Mucosa of rectum (tissue), 2 donors: ENCODE data around the gene MAPKAP1.

Experiments
- H3K27ac ChIP-seq, 2 donors: one replicate each; pipeline ENCODE4 v1.7.0; 2013; ENCODE audit warnings: inconsistent platforms in 2 of 2, low read depth in 2 of 2, low read length in 2 of 2
- H3K27me3 ChIP-seq, 2 donors: one replicate each; pipeline ENCODE4 v1.7.0; 2013; ENCODE audit warnings: low read length in 2 of 2; ENCODE audit not compliant: control insufficient read depth in 2 of 2, insufficient read depth in 2 of 2
- H3K36me3 ChIP-seq, 2 donors: one replicate each; pipeline ENCODE4 v1.7.0; 2013; ENCODE audit warnings: low read length in 2 of 2; ENCODE audit not compliant: control insufficient read depth in 2 of 2, insufficient read depth in 2 of 2
- H3K4me1 ChIP-seq, 2 donors: one replicate each; pipeline ENCODE4 v1.7.0; 2013; ENCODE audit warnings: low read length in 2 of 2, mild to moderate bottlenecking in 1 of 2; ENCODE audit not compliant: control insufficient read depth in 2 of 2, insufficient read depth in 2 of 2
- H3K4me3 ChIP-seq, 2 donors: one replicate each; pipeline ENCODE4 v1.7.0; 2013; ENCODE audit warnings: low read length in 2 of 2
- H3K9ac ChIP-seq, 2 donors: one replicate each; pipeline ENCODE4 v1.7.0; 2013; ENCODE audit warnings: low read length in 2 of 2, low read depth in 1 of 2, mild to moderate bottlenecking in 1 of 2
- H3K9me3 ChIP-seq, 2 donors: one replicate each; pipeline ENCODE4 v1.7.0; 2013; ENCODE audit warnings: low read length in 2 of 2; ENCODE audit not compliant: control insufficient read depth in 2 of 2
- donor health status: healthy.
- donor health status: Normal muscosa, but diverticular disease.

MAPKAP1 gene

DNA sequence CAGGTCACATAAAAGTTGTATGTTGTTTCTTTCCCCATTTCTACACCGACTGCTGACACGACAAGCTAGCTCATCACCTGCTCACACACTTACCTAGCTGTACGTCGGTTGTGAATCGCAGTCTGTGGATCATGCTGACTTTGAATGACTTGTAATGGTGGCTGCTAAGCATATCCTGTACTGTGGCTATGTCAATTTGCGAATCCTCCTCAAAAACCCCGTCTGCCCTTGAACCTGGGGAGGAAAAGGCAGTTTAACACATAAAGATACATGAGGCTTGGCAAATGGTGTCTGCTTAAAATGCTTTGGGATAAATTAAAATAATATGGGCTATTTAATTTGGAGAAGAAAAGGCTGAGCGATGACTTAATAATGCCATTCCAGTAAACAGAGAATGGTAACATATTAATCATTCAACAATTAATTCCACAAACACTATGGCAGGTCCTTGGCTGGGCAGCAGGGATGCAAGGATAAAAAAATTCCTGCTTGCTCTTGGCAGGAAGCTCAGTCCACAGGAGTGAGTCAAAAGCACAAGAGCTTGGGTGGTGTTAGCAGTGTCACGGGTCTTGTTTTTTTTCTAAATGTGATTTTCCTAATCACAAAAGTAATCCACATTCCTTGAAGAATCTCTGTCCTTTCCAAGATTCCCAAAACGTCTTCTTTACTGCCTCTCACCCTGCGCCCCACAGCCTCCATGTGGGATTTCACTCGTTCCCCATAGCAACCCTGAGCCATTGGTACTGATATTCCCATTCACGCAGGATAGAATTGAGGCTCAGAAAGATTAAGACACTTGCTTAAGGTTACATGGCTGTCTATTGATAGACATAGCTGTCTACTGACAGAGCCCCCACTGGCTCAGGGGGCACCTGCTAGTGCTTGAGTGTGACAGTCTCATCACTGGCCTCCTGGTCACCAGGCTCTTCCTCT, 222.4 kb downstream of the MAPKAP1 start:
- H3K9me3 ChIP-seq, result no peaks in the 10 kb centered on the region
- peaks cover 0 to 7% of the 10 kb centered on the region in 2 donors for H3K4me1 ChIP-seq
- H3K36me3 ChIP-seq, result peaks cover 5 to 8% of the 10 kb centered on the region in 2 donors
- H3K27me3 ChIP-seq, result no peaks in the 10 kb centered on the region
- no peak overlapping the region for H3K4me3 ChIP-seq
- H3K27ac ChIP-seq, result peak overlapping the region; percentile 20 to 36
- no peak overlapping the region for H3K9ac ChIP-seq

DNA sequence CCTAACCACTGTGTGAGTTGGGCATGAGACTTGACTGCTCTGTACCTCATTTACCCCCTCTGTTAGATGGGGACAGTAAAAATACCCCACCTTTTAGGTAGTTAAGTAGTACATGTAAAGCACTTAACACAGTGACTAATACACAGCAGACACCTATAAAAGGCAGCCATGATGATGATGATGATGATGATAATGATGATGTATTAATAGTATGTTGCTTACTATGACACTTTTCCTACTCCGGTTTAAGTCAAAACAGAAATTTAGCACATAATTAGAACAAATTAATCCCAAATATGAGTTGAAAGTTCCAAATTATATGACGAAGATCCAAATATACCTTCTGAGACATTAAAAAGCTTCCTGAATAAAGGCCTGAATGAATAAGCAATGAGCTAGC, 223.3 kb downstream of the MAPKAP1 start:
- no peak overlapping the region for H3K4me3 ChIP-seq
- H3K36me3 ChIP-seq, result peaks cover 6 to 8% of the 10 kb centered on the region in 2 donors
- H3K27me3 ChIP-seq, result no peaks in the 10 kb centered on the region
- H3K9ac ChIP-seq, result no peak overlapping the region
- no peaks in the 10 kb centered on the region for H3K9me3 ChIP-seq
- H3K4me1 ChIP-seq, result peaks cover 0 to 7% of the 10 kb centered on the region in 2 donors
- no peak overlapping the region for H3K27ac ChIP-seq

DNA sequence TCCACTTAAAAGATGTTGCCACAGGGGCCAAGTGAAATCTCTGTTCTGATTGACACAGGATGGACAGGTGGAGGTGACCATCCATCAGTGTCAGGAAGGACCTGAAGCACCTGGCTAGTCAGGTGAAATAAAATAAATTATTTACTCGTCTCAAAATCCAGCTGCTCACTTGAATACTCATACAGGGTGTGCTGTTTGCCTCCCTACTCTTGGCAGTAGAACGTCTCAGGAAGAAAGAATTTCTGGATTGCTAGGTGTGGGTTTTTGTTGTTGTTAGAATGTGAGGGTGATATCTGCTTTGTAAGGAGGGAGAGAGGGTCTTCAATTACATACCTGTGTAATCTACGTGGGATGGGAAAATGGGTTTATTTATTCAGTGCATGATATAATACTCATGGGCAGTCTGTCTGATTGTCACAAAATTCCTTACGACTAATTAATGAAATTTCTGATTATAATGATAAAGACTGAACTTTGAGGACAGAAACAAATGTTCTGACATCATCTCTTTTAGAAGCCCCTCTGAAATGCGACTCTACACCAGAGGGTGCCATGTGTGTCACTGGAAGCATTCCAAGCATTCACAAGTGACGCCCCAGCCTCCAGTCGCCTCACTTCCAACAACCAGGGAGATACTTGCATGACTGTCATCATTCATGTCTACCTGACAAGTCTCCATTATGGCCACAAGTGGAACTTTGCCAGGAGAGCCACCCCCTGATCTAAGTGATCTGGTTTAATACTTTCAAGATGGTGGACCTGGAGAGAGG, 227.0 kb downstream of the MAPKAP1 start:
- no peak overlapping the region for H3K4me3 ChIP-seq
- no peaks in the 10 kb centered on the region for H3K9me3 ChIP-seq
- peaks cover 6 to 8% of the 10 kb centered on the region in 2 donors for H3K36me3 ChIP-seq
- H3K27ac ChIP-seq, result no peak overlapping the region
- no peak overlapping the region for H3K9ac ChIP-seq
- no peaks in the 10 kb centered on the region for H3K27me3 ChIP-seq
- H3K4me1 ChIP-seq, result no peaks in the 10 kb centered on the region

DNA sequence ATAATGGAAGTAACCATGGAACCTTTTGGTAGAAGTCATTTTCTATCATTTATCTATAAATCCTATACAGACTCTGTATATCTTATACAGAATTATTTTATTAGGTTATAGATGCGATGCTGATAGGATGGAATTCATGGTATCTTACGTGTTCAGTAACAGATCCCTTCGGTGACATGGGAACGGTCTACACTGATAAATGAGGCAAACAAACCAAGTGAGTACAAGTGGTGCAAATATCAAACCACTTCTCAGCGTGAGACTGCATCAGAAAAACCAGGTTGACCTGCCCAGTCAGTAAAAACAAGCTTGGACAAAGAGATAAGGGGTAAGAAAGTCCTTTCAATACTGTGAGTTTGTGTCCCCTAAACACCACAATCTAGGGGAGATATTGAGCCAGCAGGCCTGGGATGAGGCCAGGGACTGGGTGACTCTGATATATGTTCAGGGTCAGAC, 229.9 kb downstream of the MAPKAP1 start:
- Histone ChIP-seq H3K27me3 (no peaks in the 10 kb centered on the region), H3K9ac (no peak overlapping the region), H3K27ac (no peak overlapping the region), H3K4me1 (no peaks in the 10 kb centered on the region), H3K9me3 (no peaks in the 10 kb centered on the region), H3K4me3 (no peak overlapping the region), H3K36me3 (peaks cover 3 to 6% of the 10 kb centered on the region in 2 donors)

DNA sequence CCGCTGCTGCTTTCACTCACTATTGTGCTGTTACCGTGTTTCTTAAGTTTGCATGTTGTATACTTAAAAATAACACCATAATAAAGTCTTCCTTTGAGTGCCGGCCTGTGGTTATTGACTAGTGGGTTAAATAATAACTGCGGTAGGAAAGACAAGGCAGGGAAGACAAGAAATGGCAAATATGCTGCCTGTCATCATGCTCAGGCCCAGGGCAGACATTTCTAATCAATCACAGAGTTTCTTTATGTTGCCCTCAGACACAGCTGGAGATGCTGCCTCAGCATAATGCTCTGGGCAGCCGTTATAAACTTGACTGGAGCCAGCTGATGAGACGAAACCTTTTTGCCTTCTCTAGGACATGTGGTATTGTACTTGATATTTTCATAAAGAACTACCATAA, 230.4 kb downstream of the MAPKAP1 start:
- Histone ChIP-seq H3K9me3 (no peaks in the 10 kb centered on the region), H3K36me3 (peaks cover 4 to 6% of the 10 kb centered on the region in 2 donors), H3K27ac (no peak overlapping the region), H3K4me1 (no peaks in the 10 kb centered on the region), H3K27me3 (no peaks in the 10 kb centered on the region), H3K4me3 (no peak overlapping the region), H3K9ac (no peak overlapping the region)

GRCh38 chr9:125475385-125475784, 231.6 kb downstream of the MAPKAP1 start:
- H3K4me3 ChIP-seq, result no peak overlapping the region
- peaks cover 6 to 8% of the 10 kb centered on the region in 2 donors for H3K36me3 ChIP-seq
- H3K27me3 ChIP-seq, result no peaks in the 10 kb centered on the region
- no peaks in the 10 kb centered on the region for H3K9me3 ChIP-seq
- H3K4me1 ChIP-seq, result no peaks in the 10 kb centered on the region
- no peak overlapping the region for H3K27ac ChIP-seq
- no peak overlapping the region for H3K9ac ChIP-seq

DNA sequence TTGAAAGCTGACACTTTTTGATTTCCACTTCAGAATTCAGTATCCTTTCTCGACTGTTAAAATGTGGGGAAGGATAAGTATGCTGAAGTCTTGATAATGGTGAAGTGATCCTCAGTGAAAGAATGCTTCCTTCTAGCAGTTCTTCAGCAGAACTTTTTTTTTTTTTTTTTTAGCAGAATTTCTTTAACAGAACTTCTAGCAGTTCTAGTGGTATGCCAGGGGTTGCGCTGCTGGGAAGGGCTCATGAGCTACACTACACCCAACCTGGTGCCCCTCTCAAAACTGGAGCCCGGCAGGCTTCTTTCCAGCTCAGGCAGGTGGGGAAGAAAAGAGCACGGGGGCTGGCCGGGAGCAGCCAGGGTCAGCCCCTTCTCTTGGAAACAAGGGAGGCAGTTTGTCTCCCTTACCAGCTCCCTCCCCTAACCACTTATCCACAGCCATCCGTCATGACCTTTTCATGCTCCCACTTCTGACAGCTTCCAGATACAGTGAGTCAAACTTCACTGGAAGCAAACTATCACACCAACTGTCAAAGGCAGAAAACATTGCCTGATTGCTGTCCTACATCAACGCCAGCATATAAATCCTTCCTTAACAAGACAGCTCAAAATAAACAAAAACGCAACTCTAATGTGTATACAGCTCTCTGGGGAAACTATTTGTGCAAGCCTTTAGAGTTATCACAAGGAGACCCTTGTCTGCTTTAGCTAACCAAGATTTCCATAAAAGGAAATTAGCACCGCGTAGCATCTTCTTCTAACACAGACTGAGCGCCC, 233.9 kb downstream of the MAPKAP1 start:
- Histone ChIP-seq H3K9ac (no peak overlapping the region), H3K9me3 (no peaks in the 10 kb centered on the region), H3K4me1 (no peaks in the 10 kb centered on the region), H3K36me3 (peaks cover 0 to 5% of the 10 kb centered on the region in 2 donors), H3K4me3 (no peak overlapping the region), H3K27me3 (no peaks in the 10 kb centered on the region), H3K27ac (peak overlapping the region; percentile 25 to 32)

DNA sequence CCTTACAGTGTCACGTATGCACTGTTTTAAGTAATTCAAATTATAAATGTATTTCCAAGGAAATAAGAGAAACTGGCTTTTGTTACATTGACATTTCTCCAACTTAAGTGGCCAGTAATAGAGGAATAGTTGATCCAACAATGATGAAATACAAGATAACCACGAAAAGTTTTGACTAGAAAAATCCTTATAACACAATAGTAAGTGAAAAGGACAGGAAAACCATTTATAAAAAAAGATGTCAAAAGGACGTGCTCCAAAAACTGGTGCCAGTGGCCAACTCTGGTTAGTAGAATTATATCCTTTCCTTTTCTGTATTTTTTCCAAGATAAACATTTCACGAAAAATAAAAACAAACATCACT, 234.5 kb downstream of the MAPKAP1 start:
- H3K27me3 ChIP-seq, result no peaks in the 10 kb centered on the region
- H3K27ac ChIP-seq, result no peak overlapping the region
- no peak overlapping the region for H3K9ac ChIP-seq
- H3K4me1 ChIP-seq, result no peaks in the 10 kb centered on the region
- H3K4me3 ChIP-seq, result no peak overlapping the region
- H3K36me3 ChIP-seq, result peaks cover 0 to 10% of the 10 kb centered on the region in 2 donors
- H3K9me3 ChIP-seq, result no peaks in the 10 kb centered on the region

- H3K4me3 ChIP-seq, result no peak overlapping the region
- no peak overlapping the region for H3K27ac ChIP-seq
- H3K9ac ChIP-seq, result no peak overlapping the region
These were observed 236.0 kb downstream of the MAPKAP1 start for GRCh38 chr9:125470767-125471580.

More at GRCh38 chr9:125470767-125471580, 236.0 kb downstream of the MAPKAP1 start:
- Histone ChIP-seq H3K36me3 (peaks cover 0 to 17% of the 10 kb centered on the region in 2 donors), H3K27me3 (no peaks in the 10 kb centered on the region), H3K4me1 (no peaks in the 10 kb centered on the region), H3K9me3 (no peaks in the 10 kb centered on the region)
